Body of pancreas (tissue), 4 donors: ENCODE data around the gene DLG2.

Experiments
- CTCF ChIP-seq, 7 experiments: fragments of 450-650 bp in 4 of 7; fragments of 200-600 bp in 3 of 7; sonication (generic) in 3 of 7; IDR thresholded peaks; one replicate each; pipeline ENCODE4 v1.5.1; 2016 to 2019; ENCODE audit warnings: antibody characterized with exemption in 7 of 7
- POLR2A ChIP-seq, 3 donors: fragments of 450-650 bp; IDR thresholded peaks; one replicate each; pipeline ENCODE4 v1.6.1; 2016; ENCODE audit warnings: antibody characterized with exemption in 3 of 3, mild to moderate bottlenecking in 2 of 3

- TF ChIP-seq CTCF (IDR thresholded peaks at IDR 0.05) (no peak), POLR2A (IDR thresholded peaks at IDR 0.05) (no peak)
Observed at GRCh38 chr11:84836371-84836770, 790.8 kb downstream of the DLG2 start.
